WTC11 (cell line): ENCODE measurements around the gene ITPK1. TPM values are rescaled to one million over a fixed set of nuclear protein-coding genes. Genes with fewer than 3 reads are reported as not detected.

Source experiments
- ATAC-seq: fragments of 200-7000 bp; cut with Tn5 transposase; 2 replicates; pipeline ENCODE4 v1.10.0; 2021; ENCODE audit warnings: mild to moderate bottlenecking, moderate library complexity
- CTCF ChIA-PET: fragments of 300-600 bp; sonication (Branson Sonifier 250); formaldehyde crosslinking; loops from one replicate; lab custom pipeline; 2021; ENCODE audit warnings: antibody characterized with exemption; lab: Charles Lee
- POLR2A ChIA-PET: fragments of 350-600 bp; sonication (Branson Sonifier 250); formaldehyde crosslinking; loops from one replicate; lab custom pipeline; 2021; ENCODE audit warnings: antibody characterized with exemption; lab: Charles Lee
- DNase-seq: peaks from one replicate; pipeline ENCODE4 v3.0.0; 2021; ENCODE audit warnings: low spot score
- H3K27ac Mint-ChIP-seq: 2 replicates; pipeline ENCODE4 v1.8.0; 2021; ENCODE audit warnings: mixed read lengths
- H3K27me3 Mint-ChIP-seq: 2 replicates; pipeline ENCODE4 v1.8.0; 2021; ENCODE audit warnings: low read depth, mild to moderate bottlenecking, moderate library complexity, mixed read lengths
- H3K36me3 Mint-ChIP-seq: 2 replicates; pipeline ENCODE4 v1.8.0; 2021; ENCODE audit warnings: mixed read lengths
- H3K4me1 Mint-ChIP-seq: 2 replicates; pipeline ENCODE4 v1.8.0; 2022; ENCODE audit warnings: mixed read lengths
- H3K4me3 Mint-ChIP-seq: 2 replicates; pipeline ENCODE4 v1.8.0; 2021; ENCODE audit warnings: mild to moderate bottlenecking, moderate library complexity, mixed read lengths
- H3K9me3 Mint-ChIP-seq: 2 replicates; pipeline ENCODE4 v1.8.0; 2021; ENCODE audit warnings: mixed read lengths
- CBFB ChIP-seq: sonication (generic); formaldehyde crosslinking; IDR thresholded peaks from 2 replicates; pipeline ENCODE4 v1.8.1; 2022; ENCODE audit warnings: mild to moderate bottlenecking, low read depth, missing genetic modification reagents
- CREM ChIP-seq: sonication (generic); formaldehyde crosslinking; IDR thresholded peaks from 2 replicates; pipeline ENCODE4 v1.8.1; 2022; ENCODE audit warnings: mild to moderate bottlenecking, missing genetic modification reagents, moderate library complexity
- ESRRA ChIP-seq: sonication (generic); formaldehyde crosslinking; IDR thresholded peaks from 2 replicates; pipeline ENCODE4 v1.8.1; 2022; ENCODE audit warnings: mild to moderate bottlenecking, missing genetic modification reagents, borderline replicate concordance
- FOXJ3 ChIP-seq: sonication (generic); formaldehyde crosslinking; IDR thresholded peaks from 2 replicates; pipeline ENCODE4 v1.9.0; 2021; ENCODE audit warnings: missing genetic modification reagents, mild to moderate bottlenecking, borderline replicate concordance
- FOXP1 ChIP-seq: sonication (generic); formaldehyde crosslinking; IDR thresholded peaks from 2 replicates; pipeline ENCODE4 v1.8.0; 2022; ENCODE audit warnings: missing genetic modification reagents, mild to moderate bottlenecking, moderate library complexity, borderline replicate concordance
- GABPB1 ChIP-seq: sonication (generic); formaldehyde crosslinking; IDR thresholded peaks from 2 replicates; pipeline ENCODE4 v1.8.1; 2023; ENCODE audit warnings: mild to moderate bottlenecking, missing genetic modification reagents
- IRF2 ChIP-seq: sonication (generic); formaldehyde crosslinking; IDR thresholded peaks from 2 replicates; pipeline ENCODE4 v1.8.0; 2022; ENCODE audit warnings: low read depth, missing genetic modification reagents, borderline replicate concordance
- JAZF1 ChIP-seq: fragments of 250-450 bp; sonication (Bioruptor Pico); IDR thresholded peaks from 2 replicates; pipeline ENCODE4 v1.9.0; 2021; ENCODE audit warnings: moderate library complexity, mild to moderate bottlenecking, inconsistent platforms
- NFATC4 ChIP-seq: fragments of 250-450 bp; sonication (Bioruptor Pico); IDR thresholded peaks from 2 replicates; pipeline ENCODE4 v1.9.0; 2021; ENCODE audit warnings: mild to moderate bottlenecking
- NFYB ChIP-seq: sonication (generic); formaldehyde crosslinking; conservative IDR thresholded peaks from 2 replicates; pipeline ENCODE4 v1.8.0; 2022; ENCODE audit warnings: low read depth, missing genetic modification reagents
- NR3C1 ChIP-seq: sonication (generic); formaldehyde crosslinking; conservative IDR thresholded peaks from 2 replicates; pipeline ENCODE4 v1.8.1; 2023; ENCODE audit warnings: low read depth, mild to moderate bottlenecking, missing genetic modification reagents
- RORB ChIP-seq: fragments of 250-450 bp; sonication (Bioruptor Pico); IDR thresholded peaks from 2 replicates; pipeline ENCODE4 v1.9.0; 2021; ENCODE audit warnings: mild to moderate bottlenecking
- TCF7 ChIP-seq: sonication (generic); formaldehyde crosslinking; IDR thresholded peaks from 2 replicates; pipeline ENCODE4 v1.8.0; 2022; ENCODE audit warnings: mild to moderate bottlenecking, low read depth, missing genetic modification reagents, moderate library complexity
- TEAD4 ChIP-seq: sonication (generic); formaldehyde crosslinking; IDR thresholded peaks from 2 replicates; pipeline ENCODE4 v1.8.0; 2022; ENCODE audit warnings: mild to moderate bottlenecking, missing genetic modification reagents
- ZNF138 ChIP-seq: sonication (generic); formaldehyde crosslinking; conservative IDR thresholded peaks from 2 replicates; pipeline ENCODE4 v1.8.1; 2022; ENCODE audit warnings: mild to moderate bottlenecking, moderate library complexity, missing genetic modification reagents
- ZNF219 ChIP-seq: sonication (generic); formaldehyde crosslinking; IDR thresholded peaks from 2 replicates; pipeline ENCODE4 v1.8.0; 2023; ENCODE audit warnings: missing genetic modification reagents, mild to moderate bottlenecking, borderline replicate concordance
- ZNF232 ChIP-seq: sonication (generic); formaldehyde crosslinking; IDR thresholded peaks from 2 replicates; pipeline ENCODE4 v1.8.0; 2022; ENCODE audit warnings: mild to moderate bottlenecking, missing genetic modification reagents
- ZNF423 ChIP-seq: fragments of 250-450 bp; sonication (Bioruptor Pico); IDR thresholded peaks from 2 replicates; pipeline ENCODE4 v2.1.2; 2022; ENCODE audit warnings: mild to moderate bottlenecking, moderate library complexity
- total RNA-seq: library from RNA; stranded (reverse); gene quantifications from 3 replicates; pipeline ENCODE4 v1.2.3, GENCODE V29; 2021
- TF ChIP-seq, protein P1 (sequence below): sonication (generic); formaldehyde crosslinking; IDR thresholded peaks from 2 replicates; pipeline ENCODE4 v1.8.1; 2022; ENCODE audit warnings: mild to moderate bottlenecking, missing genetic modification reagents, moderate library complexity, borderline replicate concordance
- TF ChIP-seq, protein P2 (sequence below): sonication (generic); formaldehyde crosslinking; IDR thresholded peaks from 2 replicates; pipeline ENCODE4 v1.8.0; 2022; ENCODE audit warnings: mild to moderate bottlenecking, missing genetic modification reagents
- TF ChIP-seq, protein P3 (sequence below): sonication (generic); formaldehyde crosslinking; IDR thresholded peaks from 2 replicates; pipeline ENCODE4 v1.8.1; 2023; ENCODE audit warnings: mild to moderate bottlenecking, moderate library complexity, missing genetic modification reagents
- TF ChIP-seq, protein P4 (sequence below): sonication (generic); formaldehyde crosslinking; IDR thresholded peaks from 2 replicates; pipeline ENCODE4 v1.8.1; 2023; ENCODE audit warnings: mild to moderate bottlenecking, missing genetic modification reagents, moderate library complexity
- TF ChIP-seq, protein P5 (sequence below): sonication (generic); formaldehyde crosslinking; IDR thresholded peaks from 2 replicates; pipeline ENCODE4 v1.8.1; 2023; ENCODE audit warnings: mild to moderate bottlenecking, missing genetic modification reagents, moderate library complexity
- TF ChIP-seq, protein P6 (sequence below): sonication (generic); formaldehyde crosslinking; IDR thresholded peaks from 2 replicates; pipeline ENCODE4 v1.8.0; 2022; ENCODE audit warnings: mild to moderate bottlenecking, missing genetic modification reagents
- TF ChIP-seq, protein P7 (sequence below): sonication (generic); formaldehyde crosslinking; IDR thresholded peaks from 2 replicates; pipeline ENCODE4 v1.8.1; 2022; ENCODE audit warnings: mild to moderate bottlenecking, moderate library complexity, missing genetic modification reagents
- TF ChIP-seq, protein P8 (sequence below): sonication (generic); formaldehyde crosslinking; IDR thresholded peaks from 2 replicates; pipeline ENCODE4 v1.8.0; 2022; ENCODE audit warnings: mild to moderate bottlenecking, missing genetic modification reagents
- TF ChIP-seq, protein P9 (sequence below): fragments of 250-450 bp; sonication (Bioruptor Pico); IDR thresholded peaks from 2 replicates; pipeline ENCODE4 v2.1.2; 2022; ENCODE audit warnings: mild to moderate bottlenecking, moderate library complexity
- TF ChIP-seq, protein P10 (sequence below): sonication (generic); formaldehyde crosslinking; IDR thresholded peaks from 2 replicates; pipeline ENCODE4 v1.8.0; 2022; ENCODE audit warnings: mild to moderate bottlenecking, missing genetic modification reagents

The ITPK1 gene
- total RNA-seq, 1 experiment from 2014 or later: 144 TPM

DNA sequence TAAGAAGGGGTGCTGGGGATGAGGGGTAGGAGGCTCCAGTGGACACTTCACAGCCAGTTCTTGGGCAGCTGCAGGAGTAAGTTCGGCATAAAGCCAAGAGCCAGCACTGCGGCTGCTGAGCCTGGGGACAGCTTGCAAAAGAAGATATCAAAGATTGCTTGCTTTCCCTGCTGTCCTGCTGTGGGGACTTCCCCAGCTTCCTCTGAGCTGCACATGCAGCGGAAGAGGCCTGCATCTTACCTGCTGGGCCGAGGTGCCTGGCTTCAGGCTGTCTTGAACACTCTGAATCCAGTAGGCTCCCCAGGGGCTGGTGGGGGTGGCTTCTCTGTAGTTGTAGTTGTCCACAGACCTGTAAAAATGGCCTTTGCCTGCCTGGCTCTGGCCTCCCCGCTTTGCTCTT is 191.5 kb downstream of the ITPK1 start:
- Mint-ChIP-seq H3K4me1 (peaks cover 23% of the 10 kb centered on the region), H3K27ac (no peak overlapping the region), H3K36me3 (no peaks in the 10 kb centered on the region), H3K9me3 (no peaks in the 10 kb centered on the region), H3K4me3 (peak overlapping the region; percentile 64), H3K27me3 (peaks cover 70% of the 10 kb centered on the region)
- ChIA-PET POLR2A (no interaction called here), CTCF (interaction anchor here (0.8 to 1.4 kb wide), 3 partner anchors 10 to 283 kb away, joined by 3 to 7 read pairs (median 4); partner anchors contain the start of genes GON7 and UBR7)
- ATAC-seq: 0 out of 2 replicates have a peak, but pooled peaks have one; percentile 7
- no peak for DNase-seq
- no peak for TF ChIP-seq FOXJ3 (CRISPR knock-in tag)
- TF ChIP-seq TCF7 (CRISPR knock-in tag): no peak
- TF ChIP-seq, protein P1, sequence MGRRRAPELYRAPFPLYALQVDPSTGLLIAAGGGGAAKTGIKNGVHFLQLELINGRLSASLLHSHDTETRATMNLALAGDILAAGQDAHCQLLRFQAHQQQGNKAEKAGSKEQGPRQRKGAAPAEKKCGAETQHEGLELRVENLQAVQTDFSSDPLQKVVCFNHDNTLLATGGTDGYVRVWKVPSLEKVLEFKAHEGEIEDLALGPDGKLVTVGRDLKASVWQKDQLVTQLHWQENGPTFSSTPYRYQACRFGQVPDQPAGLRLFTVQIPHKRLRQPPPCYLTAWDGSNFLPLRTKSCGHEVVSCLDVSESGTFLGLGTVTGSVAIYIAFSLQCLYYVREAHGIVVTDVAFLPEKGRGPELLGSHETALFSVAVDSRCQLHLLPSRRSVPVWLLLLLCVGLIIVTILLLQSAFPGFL (CRISPR knock-in tag): no peak
- no peak for TF ChIP-seq NFYB (CRISPR knock-in tag)
- no peak for TF ChIP-seq NFATC4
- peak; percentile 23; the same call in 1 of the 2 replicates for TF ChIP-seq CREM (CRISPR knock-in tag)
- no peak for TF ChIP-seq RORB (CRISPR knock-in tag)
- no peak for TF ChIP-seq GABPB1 (CRISPR knock-in tag)
- TF ChIP-seq, protein P2, sequence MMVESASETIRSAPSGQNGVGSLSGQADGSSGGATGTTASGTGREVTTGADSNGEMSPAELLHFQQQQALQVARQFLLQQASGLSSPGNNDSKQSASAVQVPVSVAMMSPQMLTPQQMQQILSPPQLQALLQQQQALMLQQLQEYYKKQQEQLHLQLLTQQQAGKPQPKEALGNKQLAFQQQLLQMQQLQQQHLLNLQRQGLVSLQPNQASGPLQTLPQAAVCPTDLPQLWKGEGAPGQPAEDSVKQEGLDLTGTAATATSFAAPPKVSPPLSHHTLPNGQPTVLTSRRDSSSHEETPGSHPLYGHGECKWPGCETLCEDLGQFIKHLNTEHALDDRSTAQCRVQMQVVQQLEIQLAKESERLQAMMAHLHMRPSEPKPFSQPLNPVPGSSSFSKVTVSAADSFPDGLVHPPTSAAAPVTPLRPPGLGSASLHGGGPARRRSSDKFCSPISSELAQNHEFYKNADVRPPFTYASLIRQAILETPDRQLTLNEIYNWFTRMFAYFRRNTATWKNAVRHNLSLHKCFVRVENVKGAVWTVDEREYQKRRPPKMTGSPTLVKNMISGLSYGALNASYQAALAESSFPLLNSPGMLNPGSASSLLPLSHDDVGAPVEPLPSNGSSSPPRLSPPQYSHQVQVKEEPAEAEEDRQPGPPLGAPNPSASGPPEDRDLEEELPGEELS (CRISPR knock-in tag): no peak
- no peak for TF ChIP-seq TEAD4 (CRISPR knock-in tag)
- TF ChIP-seq CBFB (CRISPR knock-in tag): no peak
- TF ChIP-seq ZNF138 (CRISPR knock-in tag): no peak
- TF ChIP-seq, protein P3, sequence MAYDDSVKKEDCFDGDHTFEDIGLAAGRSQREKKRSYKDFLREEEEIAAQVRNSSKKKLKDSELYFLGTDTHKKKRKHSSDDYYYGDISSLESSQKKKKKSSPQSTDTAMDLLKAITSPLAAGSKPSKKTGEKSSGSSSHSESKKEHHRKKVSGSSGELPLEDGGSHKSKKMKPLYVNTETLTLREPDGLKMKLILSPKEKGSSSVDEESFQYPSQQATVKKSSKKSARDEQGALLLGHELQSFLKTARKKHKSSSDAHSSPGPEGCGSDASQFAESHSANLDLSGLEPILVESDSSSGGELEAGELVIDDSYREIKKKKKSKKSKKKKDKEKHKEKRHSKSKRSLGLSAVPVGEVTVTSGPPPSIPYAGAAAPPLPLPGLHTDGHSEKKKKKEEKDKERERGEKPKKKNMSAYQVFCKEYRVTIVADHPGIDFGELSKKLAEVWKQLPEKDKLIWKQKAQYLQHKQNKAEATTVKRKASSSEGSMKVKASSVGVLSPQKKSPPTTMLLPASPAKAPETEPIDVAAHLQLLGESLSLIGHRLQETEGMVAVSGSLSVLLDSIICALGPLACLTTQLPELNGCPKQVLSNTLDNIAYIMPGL: no peak
- 0 out of 2 replicates have a peak, but pooled peaks have one; percentile 43 for TF ChIP-seq ZNF232 (CRISPR knock-in tag)
- no peak for TF ChIP-seq JAZF1 (CRISPR knock-in tag)
- TF ChIP-seq, protein P4, sequence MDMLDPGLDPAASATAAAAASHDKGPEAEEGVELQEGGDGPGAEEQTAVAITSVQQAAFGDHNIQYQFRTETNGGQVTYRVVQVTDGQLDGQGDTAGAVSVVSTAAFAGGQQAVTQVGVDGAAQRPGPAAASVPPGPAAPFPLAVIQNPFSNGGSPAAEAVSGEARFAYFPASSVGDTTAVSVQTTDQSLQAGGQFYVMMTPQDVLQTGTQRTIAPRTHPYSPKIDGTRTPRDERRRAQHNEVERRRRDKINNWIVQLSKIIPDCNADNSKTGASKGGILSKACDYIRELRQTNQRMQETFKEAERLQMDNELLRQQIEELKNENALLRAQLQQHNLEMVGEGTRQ (CRISPR knock-in tag): peak; percentile 23; the same call in 1 of the 2 replicates
- TF ChIP-seq ZNF423 (CRISPR knock-in tag): no peak; the same call in 1 of the 2 replicates
- no peak for TF ChIP-seq NR3C1 (CRISPR knock-in tag)
- no peak for TF ChIP-seq ESRRA
- TF ChIP-seq, protein P5, sequence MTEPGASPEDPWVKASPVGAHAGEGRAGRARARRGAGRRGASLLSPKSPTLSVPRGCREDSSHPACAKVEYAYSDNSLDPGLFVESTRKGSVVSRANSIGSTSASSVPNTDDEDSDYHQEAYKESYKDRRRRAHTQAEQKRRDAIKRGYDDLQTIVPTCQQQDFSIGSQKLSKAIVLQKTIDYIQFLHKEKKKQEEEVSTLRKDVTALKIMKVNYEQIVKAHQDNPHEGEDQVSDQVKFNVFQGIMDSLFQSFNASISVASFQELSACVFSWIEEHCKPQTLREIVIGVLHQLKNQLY (CRISPR knock-in tag): no peak
- no peak for TF ChIP-seq IRF2 (CRISPR knock-in tag)
- no peak for TF ChIP-seq FOXP1 (CRISPR knock-in tag)
- TF ChIP-seq, protein P6, sequence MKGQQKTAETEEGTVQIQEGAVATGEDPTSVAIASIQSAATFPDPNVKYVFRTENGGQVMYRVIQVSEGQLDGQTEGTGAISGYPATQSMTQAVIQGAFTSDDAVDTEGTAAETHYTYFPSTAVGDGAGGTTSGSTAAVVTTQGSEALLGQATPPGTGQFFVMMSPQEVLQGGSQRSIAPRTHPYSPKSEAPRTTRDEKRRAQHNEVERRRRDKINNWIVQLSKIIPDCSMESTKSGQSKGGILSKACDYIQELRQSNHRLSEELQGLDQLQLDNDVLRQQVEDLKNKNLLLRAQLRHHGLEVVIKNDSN: no peak
- TF ChIP-seq, protein P7, sequence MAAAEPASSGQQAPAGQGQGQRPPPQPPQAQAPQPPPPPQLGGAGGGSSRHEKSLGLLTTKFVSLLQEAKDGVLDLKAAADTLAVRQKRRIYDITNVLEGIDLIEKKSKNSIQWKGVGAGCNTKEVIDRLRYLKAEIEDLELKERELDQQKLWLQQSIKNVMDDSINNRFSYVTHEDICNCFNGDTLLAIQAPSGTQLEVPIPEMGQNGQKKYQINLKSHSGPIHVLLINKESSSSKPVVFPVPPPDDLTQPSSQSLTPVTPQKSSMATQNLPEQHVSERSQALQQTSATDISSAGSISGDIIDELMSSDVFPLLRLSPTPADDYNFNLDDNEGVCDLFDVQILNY (CRISPR knock-in tag): no peak
- TF ChIP-seq, protein P8, sequence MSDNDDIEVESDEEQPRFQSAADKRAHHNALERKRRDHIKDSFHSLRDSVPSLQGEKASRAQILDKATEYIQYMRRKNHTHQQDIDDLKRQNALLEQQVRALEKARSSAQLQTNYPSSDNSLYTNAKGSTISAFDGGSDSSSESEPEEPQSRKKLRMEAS: peak; percentile 76; the same call in 1 of the 2 replicates
- TF ChIP-seq, protein P9, sequence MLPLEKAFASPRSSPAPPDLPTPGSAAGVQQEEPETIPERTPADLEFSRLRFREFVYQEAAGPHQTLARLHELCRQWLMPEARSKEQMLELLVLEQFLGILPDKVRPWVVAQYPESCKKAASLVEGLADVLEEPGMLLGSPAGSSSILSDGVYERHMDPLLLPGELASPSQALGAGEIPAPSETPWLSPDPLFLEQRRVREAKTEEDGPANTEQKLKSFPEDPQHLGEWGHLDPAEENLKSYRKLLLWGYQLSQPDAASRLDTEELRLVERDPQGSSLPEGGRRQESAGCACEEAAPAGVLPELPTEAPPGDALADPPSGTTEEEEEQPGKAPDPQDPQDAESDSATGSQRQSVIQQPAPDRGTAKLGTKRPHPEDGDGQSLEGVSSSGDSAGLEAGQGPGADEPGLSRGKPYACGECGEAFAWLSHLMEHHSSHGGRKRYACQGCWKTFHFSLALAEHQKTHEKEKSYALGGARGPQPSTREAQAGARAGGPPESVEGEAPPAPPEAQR (CRISPR knock-in tag): no peak
- TF ChIP-seq, protein P10, sequence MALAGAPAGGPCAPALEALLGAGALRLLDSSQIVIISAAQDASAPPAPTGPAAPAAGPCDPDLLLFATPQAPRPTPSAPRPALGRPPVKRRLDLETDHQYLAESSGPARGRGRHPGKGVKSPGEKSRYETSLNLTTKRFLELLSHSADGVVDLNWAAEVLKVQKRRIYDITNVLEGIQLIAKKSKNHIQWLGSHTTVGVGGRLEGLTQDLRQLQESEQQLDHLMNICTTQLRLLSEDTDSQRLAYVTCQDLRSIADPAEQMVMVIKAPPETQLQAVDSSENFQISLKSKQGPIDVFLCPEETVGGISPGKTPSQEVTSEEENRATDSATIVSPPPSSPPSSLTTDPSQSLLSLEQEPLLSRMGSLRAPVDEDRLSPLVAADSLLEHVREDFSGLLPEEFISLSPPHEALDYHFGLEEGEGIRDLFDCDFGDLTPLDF (CRISPR knock-in tag): no peak
- TF ChIP-seq ZNF219 (CRISPR knock-in tag): no peak
